ENCODE measurements around the gene ADAT3.

DNA sequence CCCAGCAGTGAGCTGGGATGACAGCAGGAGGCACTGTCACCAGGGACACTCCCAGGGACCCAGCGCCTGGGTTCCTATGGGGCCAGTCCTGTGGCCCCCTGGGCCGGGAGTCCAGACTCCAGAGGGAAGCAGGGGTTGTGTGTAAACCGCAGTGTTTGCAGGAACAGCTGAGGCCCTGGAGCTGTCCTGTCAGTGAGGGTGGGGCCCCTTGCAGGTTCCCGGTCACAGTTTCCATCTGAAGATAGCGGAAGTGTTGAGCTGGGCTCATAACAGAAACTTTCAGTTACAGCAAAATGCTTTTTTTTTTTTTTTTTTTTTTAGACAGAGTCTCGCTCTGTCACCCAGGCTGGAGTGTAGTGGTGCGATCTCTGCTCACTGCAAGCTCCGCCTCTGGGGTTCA is 18.1 kb downstream of the ADAT3 start:
- TF ChIP-seq EP300 (IDR thresholded peaks at IDR 0.05): no peak
- no peak for TF ChIP-seq CTCF (IDR thresholded peaks at IDR 0.05)
